ENCODE data around the gene PGM5.

DNA sequence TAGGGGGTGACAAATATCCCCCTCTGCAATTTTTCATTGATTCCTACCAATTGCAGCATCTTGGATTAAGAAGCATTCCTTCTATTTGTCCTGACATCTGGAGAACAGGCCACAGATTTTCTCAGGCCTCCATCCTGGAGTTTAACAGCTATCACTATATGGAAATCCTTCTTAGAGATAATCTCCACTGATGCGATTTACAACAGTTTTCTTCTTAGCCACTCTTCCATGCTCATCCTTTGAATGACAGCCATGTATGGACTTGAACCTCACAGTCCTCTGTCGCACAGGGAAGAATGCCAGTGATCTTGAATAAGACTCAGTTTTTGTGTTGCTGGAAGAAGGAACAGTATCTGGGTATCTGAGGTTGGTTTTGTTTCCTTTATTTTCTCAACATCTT is 73.2 kb downstream of the PGM5 start:
- TF ChIP-seq FOS (IDR thresholded peaks at IDR 0.05; ENCODE audit: borderline replicate concordance, insufficient read depth, low read length) (no peak), POLR2AphosphoS5 (IDR thresholded peaks at IDR 0.05; ENCODE audit: insufficient read depth, low read depth, low read length) (no peak)
